Measurements from ENCODE around the gene BAHD1.

BAHD1 gene

DNA sequence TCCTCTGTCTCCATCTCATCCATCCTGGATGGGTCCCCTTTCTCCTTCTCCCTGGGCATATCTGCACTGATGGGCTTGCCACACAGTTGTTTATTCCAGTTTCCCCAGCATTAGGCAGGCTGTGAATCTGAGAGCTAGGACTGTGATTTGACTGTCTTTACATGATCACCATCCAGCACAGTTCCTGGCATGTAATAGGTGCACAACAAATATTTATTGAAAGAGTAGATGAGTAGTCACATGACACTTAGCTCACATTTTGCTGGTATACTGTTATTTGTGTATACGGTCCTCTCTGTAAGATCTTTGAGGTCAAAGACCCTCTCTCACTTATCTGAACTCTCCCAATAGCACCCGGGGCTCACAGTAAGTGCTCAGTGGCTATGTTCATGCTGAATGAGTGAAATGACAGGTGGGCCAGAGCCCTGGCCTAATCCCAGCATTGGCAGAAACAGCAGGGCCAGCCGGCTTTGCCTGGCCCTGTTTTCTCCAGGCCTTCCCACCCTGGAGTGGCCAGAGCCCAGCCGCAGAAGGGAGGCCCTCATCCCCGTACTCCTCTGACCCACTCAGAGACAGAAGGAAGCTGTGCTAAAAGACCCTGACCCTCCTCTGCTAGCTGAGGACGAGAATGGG is 16.2 kb upstream of the BAHD1 start:
- no peak for DNase-seq

GRCh38 chr15:40425681-40426080 is 15.1 kb upstream of the BAHD1 start:
- no peak for DNase-seq

- no peak for DNase-seq
Observed at GRCh38 chr15:40427188-40427587, 13.6 kb upstream of the BAHD1 start.

GRCh38 chr15:40428185-40428584 is 12.6 kb upstream of the BAHD1 start:
- no peak for DNase-seq

DNA sequence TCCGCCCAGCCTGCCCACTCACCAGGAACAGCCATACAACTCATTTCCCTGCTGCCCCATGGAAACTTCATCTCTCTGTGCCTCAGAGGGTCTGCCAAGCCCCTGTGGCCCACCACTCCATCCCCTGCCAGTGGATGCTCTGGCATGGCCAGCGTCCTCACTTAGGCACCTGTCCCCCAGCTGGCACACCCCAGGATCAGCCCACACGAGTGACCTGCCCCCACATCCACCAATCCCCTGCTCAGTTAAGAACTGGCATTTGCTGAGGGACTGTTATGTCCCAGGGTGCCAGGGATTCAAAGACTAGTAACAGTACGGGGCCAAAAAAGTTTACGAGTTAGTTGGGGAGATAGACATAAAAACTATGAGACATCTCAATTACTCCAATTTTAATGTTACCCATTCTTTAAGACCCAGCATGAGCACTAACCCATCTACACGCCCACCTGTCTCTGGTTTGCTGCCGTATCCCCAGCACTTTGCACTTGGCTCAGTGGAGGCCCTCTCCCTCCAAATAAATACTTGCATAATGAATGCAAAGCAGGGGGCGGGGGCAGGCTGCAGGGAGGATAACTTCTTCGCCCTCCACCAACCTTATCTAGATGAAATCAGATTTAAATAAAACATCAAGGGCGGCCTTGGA is 11.6 kb upstream of the BAHD1 start:
- no peak for DNase-seq

DNA sequence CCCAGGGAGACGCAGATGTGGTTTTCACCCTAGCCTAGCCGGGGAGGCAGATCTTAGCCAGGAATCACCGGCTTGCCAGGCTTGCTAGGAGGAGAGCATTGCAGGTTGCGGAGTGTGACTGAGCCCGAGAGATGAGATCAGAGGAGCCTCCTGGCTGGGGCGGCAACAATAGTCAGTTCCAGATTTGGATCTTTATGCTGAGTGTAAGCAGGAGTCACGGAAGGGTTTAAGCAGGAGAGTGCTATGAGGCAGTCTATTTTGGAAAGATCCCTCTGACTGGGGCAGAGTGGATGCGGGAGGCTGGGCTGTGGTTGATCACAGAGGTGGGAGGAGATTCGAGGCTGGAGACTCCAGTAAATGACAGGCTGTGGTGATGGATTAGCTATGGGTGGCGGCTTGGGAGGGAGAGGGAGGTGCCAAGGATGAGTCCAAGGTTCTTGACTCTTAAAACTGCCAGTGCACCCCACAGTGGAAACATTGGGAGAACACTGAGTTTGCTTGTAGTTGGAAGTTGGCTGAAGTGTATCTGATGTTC is 10.4 kb upstream of the BAHD1 start:
- no peak for DNase-seq

- DNase-seq = no peak
Observed at GRCh38 chr15:40435023-40435709, 5.6 kb upstream of the BAHD1 start.

- no peak for DNase-seq
Observed at GRCh38 chr15:40435710-40436089, 5.1 kb upstream of the BAHD1 start.

DNA sequence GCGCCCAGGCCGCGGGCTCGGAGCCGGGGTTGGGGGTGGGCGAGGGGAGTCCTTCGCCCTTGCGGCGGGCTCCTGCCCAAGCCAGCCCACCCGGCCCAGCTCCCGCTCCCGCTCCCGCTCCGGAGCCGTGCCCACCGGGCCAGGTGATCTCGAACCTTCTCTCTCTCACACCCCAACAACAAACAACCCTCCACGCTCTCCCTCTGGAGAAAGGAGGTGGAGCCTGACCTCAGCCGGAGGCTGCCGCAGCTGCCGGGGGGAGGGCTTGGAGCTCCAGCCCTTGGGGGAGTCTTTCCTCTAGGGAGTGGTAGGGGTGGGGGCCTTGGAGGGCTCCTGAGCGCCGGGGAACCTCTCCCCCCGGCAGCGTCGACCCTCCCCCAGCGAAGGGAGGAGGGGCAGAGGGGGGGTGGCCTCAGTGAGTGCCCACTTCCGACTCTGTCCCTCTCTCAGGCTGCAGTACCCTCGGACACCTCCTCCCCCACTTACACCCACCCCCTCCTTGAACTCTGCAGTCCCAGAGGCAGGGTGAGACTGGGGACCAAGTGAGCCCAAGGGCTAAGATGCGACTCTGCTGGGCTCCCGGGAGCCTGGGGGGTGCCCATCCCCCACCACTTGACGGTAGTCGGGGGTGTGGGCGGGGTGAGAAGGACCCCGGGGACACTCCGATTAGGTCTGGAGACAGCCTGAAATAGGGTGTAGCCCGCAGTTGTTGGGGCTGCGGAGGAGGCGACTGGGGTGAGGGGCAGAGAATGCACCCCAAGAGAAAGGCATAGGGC is 4.4 kb upstream of the BAHD1 start:
- DNase-seq = peak; percentile 17

DNA sequence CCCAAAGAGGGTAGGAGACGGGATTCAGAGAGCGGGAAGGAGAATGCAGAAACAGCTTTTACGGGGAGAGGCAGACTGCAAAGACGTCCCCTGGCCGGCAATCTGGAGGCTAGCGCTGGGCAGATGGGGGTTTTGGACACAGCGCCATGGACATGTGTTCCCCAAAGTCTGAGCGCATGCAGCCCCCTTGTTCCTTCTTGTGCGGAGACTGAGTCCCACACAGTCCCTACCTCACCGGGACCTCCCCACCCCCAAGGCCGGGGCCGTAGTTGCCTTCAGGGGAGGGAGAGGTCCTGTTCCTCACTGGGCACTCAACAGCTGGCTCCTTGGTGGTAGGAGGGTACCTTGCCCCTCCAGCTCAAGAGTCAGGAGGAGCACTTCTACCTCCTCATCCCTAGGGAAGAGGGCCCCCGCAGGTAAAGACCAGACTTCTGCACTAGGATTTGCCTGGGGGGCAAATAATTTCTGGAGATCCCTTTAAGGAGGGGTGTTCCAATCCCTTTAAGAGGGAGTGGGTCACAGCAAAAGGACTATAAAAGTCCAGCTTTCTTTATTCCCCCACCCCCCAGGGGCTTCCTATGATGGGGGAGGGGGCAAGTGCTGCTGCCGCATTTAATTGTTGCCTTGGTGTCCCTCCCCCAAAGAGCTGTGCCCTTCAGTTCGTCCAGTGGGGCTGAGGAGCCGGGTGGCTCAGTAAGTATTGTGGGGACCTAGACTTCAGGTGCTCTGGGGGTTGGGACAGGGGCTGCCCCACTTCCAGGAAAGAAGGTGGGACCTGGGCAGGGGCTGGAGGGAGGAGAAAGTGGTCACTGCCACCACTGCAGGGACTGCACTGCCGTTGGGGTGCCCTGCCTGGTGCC is 3.6 kb upstream of the BAHD1 start:
- DNase-seq = no peak

DNA sequence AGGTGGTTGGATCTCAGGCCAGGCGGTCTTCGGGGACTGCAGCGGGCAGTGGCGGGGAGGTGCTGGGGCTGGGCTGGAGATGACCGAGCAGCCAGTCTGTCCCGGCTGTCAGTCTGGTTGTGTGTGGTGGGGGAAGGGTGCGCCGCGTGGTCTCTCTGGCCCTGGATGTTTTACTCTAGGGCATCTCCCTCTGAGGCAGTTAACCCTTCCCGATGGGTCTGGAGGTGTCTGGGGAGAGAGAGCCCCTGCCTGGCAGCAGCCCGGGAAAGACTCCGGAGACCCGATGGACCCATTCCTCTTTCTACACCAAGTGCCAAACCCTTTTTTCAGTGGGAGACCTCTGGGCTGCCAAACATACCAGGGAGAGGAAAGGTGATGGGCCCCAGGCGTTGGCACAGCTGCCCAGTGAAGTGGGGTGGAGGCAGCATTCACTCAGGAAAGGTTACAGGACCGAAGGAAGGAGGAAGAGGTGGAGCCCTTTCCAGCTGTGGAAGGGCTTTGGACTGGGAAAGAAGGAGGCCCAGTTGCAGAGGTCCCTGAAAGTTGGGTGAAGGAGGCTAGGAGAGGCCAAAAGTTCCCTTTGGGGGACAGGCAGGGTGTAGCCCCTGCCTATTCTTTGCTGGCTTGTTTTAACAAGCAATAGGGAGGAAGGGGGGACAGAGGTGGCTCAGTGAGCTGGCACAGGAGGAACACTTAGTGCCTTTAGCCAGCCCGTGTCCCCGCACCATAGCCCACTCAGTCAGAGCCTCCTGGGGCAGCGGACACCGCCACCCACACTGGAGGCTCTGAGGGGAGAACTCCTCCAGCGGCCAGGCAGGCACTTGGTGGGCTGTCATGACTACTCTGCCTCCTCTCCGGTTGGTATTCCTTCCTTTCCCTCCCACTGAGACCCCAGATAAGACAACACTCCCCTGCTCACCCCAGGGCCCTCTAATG is 2.7 kb upstream of the BAHD1 start:
- DNase-seq = no peak

- DNase-seq = no peak
Observed at GRCh38 chr15:40438712-40439111, 2.0 kb upstream of the BAHD1 start.

GRCh38 chr15:40439461-40439959 is 1.2 kb upstream of the BAHD1 start:
- DNase-seq = no peak

- peak; percentile 36 for DNase-seq
Observed at GRCh38 chr15:40439960-40440742, 602 bp upstream of the BAHD1 start.

DNA sequence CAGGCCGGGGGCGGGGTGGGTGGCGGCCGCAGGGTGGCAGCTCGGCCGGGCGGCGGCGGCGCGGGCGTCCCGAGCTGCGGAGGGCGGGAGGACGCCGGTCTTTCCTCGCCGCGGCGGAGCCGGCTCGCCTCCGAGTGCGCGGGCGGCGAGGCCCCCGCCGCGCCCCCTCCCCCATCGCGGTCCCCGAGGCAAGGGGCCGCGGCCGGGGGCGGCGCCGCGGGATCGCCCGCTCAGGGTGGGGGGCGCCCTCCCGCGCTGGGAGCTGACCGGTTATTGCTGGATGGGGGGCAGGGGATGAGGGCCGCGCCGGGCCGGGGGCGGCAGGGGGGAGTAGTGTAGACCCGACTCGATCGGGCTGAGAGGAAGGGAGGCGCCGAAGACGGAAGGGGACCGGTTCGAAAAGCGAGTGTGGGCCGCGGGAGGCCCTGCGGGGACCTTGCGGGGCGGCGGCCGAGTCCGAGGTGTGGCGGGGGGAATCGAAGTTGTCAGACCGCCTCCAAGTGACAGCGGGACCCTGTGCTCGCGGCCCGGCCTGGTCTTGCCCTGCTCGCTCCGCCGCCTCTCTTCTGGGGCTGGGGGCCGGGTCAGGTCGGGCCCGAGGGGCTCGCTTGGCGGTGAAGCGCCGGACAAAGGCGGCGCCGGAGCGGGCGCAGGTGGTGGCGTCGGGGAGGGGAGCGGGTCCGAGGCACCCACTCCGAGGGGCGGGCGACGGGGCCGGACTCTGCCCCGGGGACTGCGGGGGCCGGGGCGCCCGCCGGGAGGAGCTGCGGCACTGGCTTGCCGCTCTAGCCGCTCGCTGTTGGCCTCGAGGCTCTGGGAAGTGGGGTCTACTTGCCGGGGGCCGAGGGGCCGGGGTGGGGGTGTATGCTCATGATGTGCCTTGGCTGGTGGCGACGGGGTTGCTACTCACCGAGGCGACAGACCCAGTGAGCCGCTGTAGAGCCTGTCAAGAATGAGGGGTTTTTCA is 1.1 kb downstream of the BAHD1 start:
- peak; percentile 22 for DNase-seq

DNA sequence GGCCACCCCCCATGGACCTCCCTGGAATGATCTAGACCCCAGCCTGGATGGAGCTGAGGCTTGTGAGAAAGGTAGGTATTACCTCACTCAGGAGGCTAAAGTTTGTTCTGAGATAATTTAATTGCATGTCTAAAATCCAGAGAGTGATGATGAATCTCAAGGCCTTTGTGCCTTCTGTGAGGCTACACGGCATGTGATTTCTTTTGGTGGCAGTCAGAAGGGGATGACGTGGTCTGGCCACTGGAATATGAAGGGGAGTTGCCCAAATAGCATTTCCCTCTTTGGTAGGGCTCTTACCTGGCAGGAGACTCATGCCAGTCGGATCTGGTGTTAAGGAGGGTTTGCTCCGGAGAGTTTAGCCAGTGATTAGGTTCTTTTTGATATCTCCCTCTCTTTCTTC is 2.5 kb downstream of the BAHD1 start:
- no peak for DNase-seq

- DNase-seq = no peak
Observed at GRCh38 chr15:40443846-40444245, 3.1 kb downstream of the BAHD1 start.

GRCh38 chr15:40444736-40445135 is 4.0 kb downstream of the BAHD1 start:
- DNase-seq = no peak

- no peak for DNase-seq
Observed at GRCh38 chr15:40445421-40445922, 4.7 kb downstream of the BAHD1 start.
